Measurements from ENCODE around the gene CARD8. TPM values are rescaled to one million over a fixed set of nuclear protein-coding genes. Genes with fewer than 3 reads are reported as not detected.

The CARD8 gene
- total RNA-seq, 1 experiment from 2014 or later: 8.7 TPM

DNA sequence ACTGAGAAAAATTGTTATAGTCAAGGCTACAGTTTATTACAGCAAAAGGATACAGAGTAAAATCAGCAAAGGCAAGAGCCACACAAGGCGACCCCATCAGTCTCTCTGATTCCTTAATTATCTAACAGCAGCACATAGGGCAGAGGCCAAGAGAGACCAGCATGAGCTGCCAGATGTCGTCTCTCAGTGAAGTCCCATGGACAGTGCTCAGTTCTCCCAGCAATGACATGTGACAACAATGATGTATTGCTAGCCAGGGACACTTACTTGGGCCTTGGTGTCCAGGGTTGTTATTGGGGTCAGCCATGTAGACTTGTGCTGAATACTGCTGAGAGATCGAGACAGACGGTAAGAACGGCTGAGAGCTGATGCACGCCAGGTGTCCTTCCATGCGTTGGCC, 63.0 kb downstream of the CARD8 start:
- intact Hi-C loops (cut with micrococcal nuclease): no loop called here
- no peaks in the 10 kb centered on the region for H3K9me3 ChIP-seq (ENCODE audit: low read length)
- no peak overlapping the region for H3K4me2 ChIP-seq (ENCODE audit: low read length)
- H2AFZ ChIP-seq (ENCODE audit: low read length): no peak overlapping the region
- TF ChIP-seq EZH2phosphoT487 (IDR thresholded peaks at IDR 0.05; ENCODE audit: borderline replicate concordance, low read length): no peak
- TF ChIP-seq EZH2 (IDR thresholded peaks at IDR 0.05; ENCODE audit: low read length, unreplicated experiment): no peak
- TF ChIP-seq, protein P1, sequence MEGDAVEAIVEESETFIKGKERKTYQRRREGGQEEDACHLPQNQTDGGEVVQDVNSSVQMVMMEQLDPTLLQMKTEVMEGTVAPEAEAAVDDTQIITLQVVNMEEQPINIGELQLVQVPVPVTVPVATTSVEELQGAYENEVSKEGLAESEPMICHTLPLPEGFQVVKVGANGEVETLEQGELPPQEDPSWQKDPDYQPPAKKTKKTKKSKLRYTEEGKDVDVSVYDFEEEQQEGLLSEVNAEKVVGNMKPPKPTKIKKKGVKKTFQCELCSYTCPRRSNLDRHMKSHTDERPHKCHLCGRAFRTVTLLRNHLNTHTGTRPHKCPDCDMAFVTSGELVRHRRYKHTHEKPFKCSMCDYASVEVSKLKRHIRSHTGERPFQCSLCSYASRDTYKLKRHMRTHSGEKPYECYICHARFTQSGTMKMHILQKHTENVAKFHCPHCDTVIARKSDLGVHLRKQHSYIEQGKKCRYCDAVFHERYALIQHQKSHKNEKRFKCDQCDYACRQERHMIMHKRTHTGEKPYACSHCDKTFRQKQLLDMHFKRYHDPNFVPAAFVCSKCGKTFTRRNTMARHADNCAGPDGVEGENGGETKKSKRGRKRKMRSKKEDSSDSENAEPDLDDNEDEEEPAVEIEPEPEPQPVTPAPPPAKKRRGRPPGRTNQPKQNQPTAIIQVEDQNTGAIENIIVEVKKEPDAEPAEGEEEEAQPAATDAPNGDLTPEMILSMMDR (conservative IDR thresholded peaks at IDR 0.05; ENCODE audit: low read depth, low read length): no peak
- H3K4me1 ChIP-seq (ENCODE audit: insufficient read depth, low read length): peaks cover 11% of the 10 kb centered on the region
- BruUV-seq (replicated peaks): no TSS peak
- no peaks in the 10 kb centered on the region for H4K20me1 ChIP-seq (ENCODE audit: low read length)
- no peaks in the 10 kb centered on the region for H3K79me2 ChIP-seq (ENCODE audit: low read length)
- ATAC-seq (no peak), DNase-seq (no peak)
- ChIA-PET CTCF (no interaction called here), POLR2A (ENCODE audit: unreplicated experiment) (no interaction called here)
- no peaks in the 10 kb centered on the region for H3K36me3 ChIP-seq (ENCODE audit: low read depth, low read length)
- no peaks in the 10 kb centered on the region for H3F3A ChIP-seq (ENCODE audit: low read length, unreplicated experiment)
- no peak overlapping the region for H3K4me3 ChIP-seq (ENCODE audit: low read length)
- no peaks in the 10 kb centered on the region for H3K9me2 ChIP-seq (replicated peaks; ENCODE audit: low read length)
- no peak overlapping the region for H3K9ac ChIP-seq (ENCODE audit: low read length)
- H3K27me3 ChIP-seq (ENCODE audit: low read length): no peaks in the 10 kb centered on the region
- H3K27ac ChIP-seq (ENCODE audit: low read length): no peak overlapping the region

DNA sequence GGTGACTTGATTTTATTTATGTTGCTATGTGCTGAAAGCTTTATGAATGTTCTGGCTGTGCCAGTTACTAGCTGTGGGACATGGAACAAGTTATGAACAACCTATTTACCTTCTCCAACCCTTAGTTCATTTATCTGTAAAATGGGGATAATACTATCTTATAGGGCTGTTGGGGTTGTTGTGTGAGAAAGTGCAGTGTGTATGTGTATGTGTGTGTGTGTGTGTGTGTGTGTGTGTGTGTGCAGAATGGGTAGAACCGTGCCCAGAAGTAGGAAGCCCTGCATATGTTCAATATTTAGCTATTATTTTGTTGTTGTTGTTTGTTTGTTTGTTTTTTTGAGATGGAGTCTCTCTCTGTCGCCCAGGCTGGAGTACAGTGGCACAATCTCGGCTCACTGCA, 64.8 kb downstream of the CARD8 start:
- peak overlapping the region; percentile 77 for H2AFZ ChIP-seq (ENCODE audit: low read length)
- H3K4me2 ChIP-seq (ENCODE audit: low read length): peak overlapping the region; percentile 78
- H4K20me1 ChIP-seq (ENCODE audit: low read length): no peaks in the 10 kb centered on the region
- ATAC-seq: no peak
- no TSS peak for BruUV-seq (replicated peaks)
- no peaks in the 10 kb centered on the region for H3F3A ChIP-seq (ENCODE audit: low read length, unreplicated experiment)
- no peaks in the 10 kb centered on the region for H3K9me3 ChIP-seq (ENCODE audit: low read length)
- no peaks in the 10 kb centered on the region for H3K27me3 ChIP-seq (ENCODE audit: low read length)
- ChIA-PET POLR2A (ENCODE audit: unreplicated experiment) (interaction anchor here (0.7 kb wide), 1 partner anchor 69 kb away, joined by 3 read pairs; no protein-coding TSS in a partner anchor), CTCF (interaction anchor here (0.6 to 0.7 kb wide), 2 partner anchors 87 to 803 kb away, joined by 3 to 4 read pairs; partner anchors contain the start of gene RUVBL2)
- no peaks in the 10 kb centered on the region for H3K79me2 ChIP-seq (ENCODE audit: low read length)
- no peak overlapping the region for H3K27ac ChIP-seq (ENCODE audit: low read length)
- intact Hi-C loops (cut with micrococcal nuclease): loop anchor here (1.0 kb wide), 1 partner anchor 69 kb away; no protein-coding TSS in a partner anchor
- no peak for TF ChIP-seq EZH2phosphoT487 (IDR thresholded peaks at IDR 0.05; ENCODE audit: borderline replicate concordance, low read length)
- TF ChIP-seq EZH2 (IDR thresholded peaks at IDR 0.05; ENCODE audit: low read length, unreplicated experiment): no peak
- TF ChIP-seq, protein P1 (conservative IDR thresholded peaks at IDR 0.05; ENCODE audit: low read depth, low read length): no peak
- no peak for DNase-seq
- no peak overlapping the region for H3K4me3 ChIP-seq (ENCODE audit: low read length)
- H3K9me2 ChIP-seq (replicated peaks; ENCODE audit: low read length): no peaks in the 10 kb centered on the region
- H3K36me3 ChIP-seq (ENCODE audit: low read depth, low read length): no peaks in the 10 kb centered on the region
- peaks cover 11% of the 10 kb centered on the region for H3K4me1 ChIP-seq (ENCODE audit: insufficient read depth, low read length)
- H3K9ac ChIP-seq (ENCODE audit: low read length): no peak overlapping the region

DNA sequence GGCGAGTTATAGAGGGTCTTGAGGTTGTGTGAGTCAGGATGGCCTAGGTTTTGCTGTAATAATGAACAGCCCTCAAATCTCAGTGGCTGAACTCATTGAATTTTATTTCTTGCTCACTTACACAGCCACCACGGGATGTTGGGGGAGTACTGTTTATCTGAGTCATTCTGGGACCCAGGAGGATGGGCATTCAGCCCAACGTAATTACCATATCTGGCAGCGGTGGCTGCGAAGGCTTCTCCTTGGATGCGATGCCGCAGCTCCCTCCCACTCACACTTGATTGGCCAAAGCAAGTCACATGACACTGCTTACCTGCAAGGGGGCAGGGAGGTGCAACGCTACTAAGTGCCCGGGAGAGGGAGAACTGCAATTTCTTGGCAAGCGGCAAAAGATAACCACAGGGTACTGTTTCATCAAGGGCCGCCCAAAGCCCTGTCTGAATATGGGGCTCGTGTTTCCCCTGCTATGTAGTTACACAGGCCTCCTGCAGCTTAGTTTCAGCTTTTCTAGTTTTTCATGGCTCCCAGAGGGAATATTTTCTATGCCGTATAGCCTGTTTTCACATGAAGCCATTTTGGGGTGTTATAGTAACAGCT, 65.3 kb downstream of the CARD8 start:
- TF ChIP-seq EZH2phosphoT487 (IDR thresholded peaks at IDR 0.05; ENCODE audit: borderline replicate concordance, low read length) (no peak), EZH2 (IDR thresholded peaks at IDR 0.05; ENCODE audit: low read length, unreplicated experiment) (no peak)
- TF ChIP-seq, protein P1 (conservative IDR thresholded peaks at IDR 0.05; ENCODE audit: low read depth, low read length): peak; percentile 62
- H3F3A ChIP-seq (ENCODE audit: low read length, unreplicated experiment): no peaks in the 10 kb centered on the region
- POLR2A ChIA-PET (ENCODE audit: unreplicated experiment): interaction anchor here (0.6 to 0.7 kb wide), 2 partner anchors 13 to 70 kb away, joined by 3 to 4 read pairs; no protein-coding TSS in a partner anchor
- DNase-seq: peak; percentile 97
- peak overlapping the region; percentile 34; the same call in 1 of the 2 replicates for H3K27ac ChIP-seq (ENCODE audit: low read length)
- no peak overlapping the region for H3K4me3 ChIP-seq (ENCODE audit: low read length)
- intact Hi-C loops (cut with micrococcal nuclease): loop anchor here (1.0 kb wide), 1 partner anchor 70 kb away; no protein-coding TSS in a partner anchor
- peak overlapping the region; percentile 78 for H3K4me2 ChIP-seq (ENCODE audit: low read length)
- no peaks in the 10 kb centered on the region for H3K9me2 ChIP-seq (replicated peaks; ENCODE audit: low read length)
- peak; percentile 97 for ATAC-seq
- no TSS peak for BruUV-seq (replicated peaks)
- H3K9ac ChIP-seq (ENCODE audit: low read length): no peak overlapping the region
- CTCF ChIA-PET: interaction anchor here (0.6 kb wide), 3 partner anchors 13 to 323 kb away, joined by 4 to 13 read pairs (median 9); no protein-coding TSS in a partner anchor
- no peaks in the 10 kb centered on the region for H3K36me3 ChIP-seq (ENCODE audit: low read depth, low read length)
- H3K9me3 ChIP-seq (ENCODE audit: low read length): no peaks in the 10 kb centered on the region
- H3K27me3 ChIP-seq (ENCODE audit: low read length): no peaks in the 10 kb centered on the region
- no peaks in the 10 kb centered on the region for H3K79me2 ChIP-seq (ENCODE audit: low read length)
- no peaks in the 10 kb centered on the region for H4K20me1 ChIP-seq (ENCODE audit: low read length)
- peak overlapping the region; percentile 77 for H2AFZ ChIP-seq (ENCODE audit: low read length)
- peaks cover 11% of the 10 kb centered on the region for H3K4me1 ChIP-seq (ENCODE audit: insufficient read depth, low read length)
